ENCODE data around the gene TMEM207.

TMEM207 gene

DNA sequence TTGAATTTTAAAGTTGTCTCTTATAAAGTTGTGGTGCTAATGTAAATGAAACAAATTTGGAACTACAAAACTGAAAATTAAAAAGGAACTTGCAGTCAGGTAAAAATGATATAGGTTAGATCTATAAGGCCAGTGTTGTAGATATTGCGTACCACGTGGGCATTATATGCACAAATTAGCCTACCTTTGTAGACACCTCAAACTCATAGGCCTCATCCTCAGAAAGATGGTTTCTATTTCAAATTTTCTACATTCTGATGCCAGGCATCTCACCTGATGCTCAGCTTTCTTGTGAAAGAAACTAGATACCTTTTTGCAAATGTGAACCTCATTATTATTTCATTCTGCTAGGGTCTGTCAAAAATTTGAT lies 25.6 kb downstream of the TMEM207 start:
- no peak overlapping the region for H3K9ac ChIP-seq (ENCODE audit: low read length)
- no peaks in the 10 kb centered on the region for H3K9me3 ChIP-seq (ENCODE audit: control insufficient read depth, low read depth, low read length)
- H3K27ac ChIP-seq (ENCODE audit: low read length): no peak overlapping the region
- no peaks in the 10 kb centered on the region for H3K27me3 ChIP-seq (ENCODE audit: control insufficient read depth, insufficient read depth, low read length)
- H3K4me3 ChIP-seq (ENCODE audit: low read length): no peak overlapping the region
- H3K4me1 ChIP-seq (ENCODE audit: control insufficient read depth, low read depth, low read length): no peaks in the 10 kb centered on the region
- no peaks in the 10 kb centered on the region for H3K36me3 ChIP-seq (ENCODE audit: control insufficient read depth, low read depth, low read length)

DNA sequence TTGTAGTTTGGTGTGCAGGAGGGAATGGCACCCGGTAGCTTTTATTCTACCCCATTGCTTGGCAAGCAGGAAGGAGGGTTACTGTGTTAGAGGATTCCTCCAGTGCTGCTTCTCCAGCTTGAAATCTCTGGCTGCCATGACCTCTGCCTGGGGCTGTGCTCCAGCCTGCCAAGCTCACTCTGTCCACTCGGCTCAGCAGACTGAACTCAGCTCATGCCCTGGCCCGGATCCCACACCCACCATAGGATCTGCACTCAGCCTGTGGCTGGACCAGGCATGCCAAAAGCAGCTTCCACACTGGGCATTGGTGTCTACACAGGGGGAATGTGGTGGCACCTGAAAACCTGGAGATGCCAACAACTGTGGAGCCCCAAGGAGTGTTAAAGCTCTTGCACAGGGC lies 35.4 kb downstream of the TMEM207 start:
- Histone ChIP-seq H3K4me3 (ENCODE audit: low read length) (no peak overlapping the region), H3K4me1 (ENCODE audit: control insufficient read depth, low read depth, low read length) (no peaks in the 10 kb centered on the region), H3K27me3 (ENCODE audit: control insufficient read depth, insufficient read depth, low read length) (no peaks in the 10 kb centered on the region), H3K9ac (ENCODE audit: low read length) (no peak overlapping the region), H3K27ac (ENCODE audit: low read length) (no peak overlapping the region), H3K36me3 (ENCODE audit: control insufficient read depth, low read depth, low read length) (no peaks in the 10 kb centered on the region), H3K9me3 (ENCODE audit: control insufficient read depth, low read depth, low read length) (peaks cover 5% of the 10 kb centered on the region)

DNA sequence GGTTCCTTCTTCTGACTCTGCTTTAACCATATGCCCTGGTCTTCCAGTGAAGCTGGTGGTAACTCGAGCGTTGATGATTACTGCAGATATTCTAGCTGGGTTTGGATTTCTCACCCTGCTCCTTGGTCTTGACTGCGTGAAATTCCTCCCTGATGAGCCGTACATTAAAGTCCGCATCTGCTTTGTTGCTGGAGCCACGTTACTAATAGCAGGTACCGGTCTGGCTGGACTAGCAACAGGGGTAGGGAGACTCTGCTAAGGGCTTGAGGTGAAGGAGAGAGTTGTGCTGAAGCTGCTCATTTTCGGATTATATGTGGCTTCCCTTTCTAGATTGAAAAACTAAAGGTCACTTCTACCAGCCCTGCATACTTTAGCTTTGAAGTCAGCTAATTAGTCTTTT lies 45.0 kb downstream of the TMEM207 start:
- H3K36me3 ChIP-seq (ENCODE audit: control insufficient read depth, low read depth, low read length): no peaks in the 10 kb centered on the region

DNA sequence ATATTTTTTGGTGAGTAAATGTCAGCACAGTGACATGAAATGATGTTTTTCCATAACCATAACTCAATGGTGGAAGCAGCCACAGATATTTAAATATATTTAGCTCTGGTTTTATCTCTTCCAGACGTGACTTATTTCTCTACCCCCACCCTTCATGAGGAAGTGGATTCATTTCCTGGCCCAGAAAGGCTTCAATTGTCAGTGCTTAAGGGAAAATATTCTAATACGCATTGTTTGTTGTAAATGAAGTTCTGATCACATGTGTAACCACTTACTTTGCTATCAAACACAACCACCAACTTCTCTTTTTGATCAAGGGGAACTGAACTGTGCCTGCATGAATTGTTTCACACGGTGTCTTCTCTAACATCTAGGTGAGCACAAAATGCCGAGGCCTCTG lies 47.7 kb downstream of the TMEM207 start:
- no peaks in the 10 kb centered on the region for H3K27me3 ChIP-seq (ENCODE audit: control insufficient read depth, insufficient read depth, low read length)
- no peaks in the 10 kb centered on the region for H3K4me1 ChIP-seq (ENCODE audit: control insufficient read depth, low read depth, low read length)
- H3K9me3 ChIP-seq (ENCODE audit: control insufficient read depth, low read depth, low read length): no peaks in the 10 kb centered on the region
- H3K36me3 ChIP-seq (ENCODE audit: control insufficient read depth, low read depth, low read length): no peaks in the 10 kb centered on the region
- no peak overlapping the region for H3K27ac ChIP-seq (ENCODE audit: low read length)
- no peak overlapping the region for H3K4me3 ChIP-seq (ENCODE audit: low read length)
- no peak overlapping the region for H3K9ac ChIP-seq (ENCODE audit: low read length)

More for the DNA sequence above, 45.0 kb downstream of the TMEM207 start:
- H3K27ac ChIP-seq (ENCODE audit: low read length): no peak overlapping the region
- H3K27me3 ChIP-seq (ENCODE audit: control insufficient read depth, insufficient read depth, low read length): no peaks in the 10 kb centered on the region
- H3K9ac ChIP-seq (ENCODE audit: low read length): no peak overlapping the region
- no peak overlapping the region for H3K4me3 ChIP-seq (ENCODE audit: low read length)
- H3K9me3 ChIP-seq (ENCODE audit: control insufficient read depth, low read depth, low read length): no peaks in the 10 kb centered on the region
- H3K4me1 ChIP-seq (ENCODE audit: control insufficient read depth, low read depth, low read length): no peaks in the 10 kb centered on the region

DNA sequence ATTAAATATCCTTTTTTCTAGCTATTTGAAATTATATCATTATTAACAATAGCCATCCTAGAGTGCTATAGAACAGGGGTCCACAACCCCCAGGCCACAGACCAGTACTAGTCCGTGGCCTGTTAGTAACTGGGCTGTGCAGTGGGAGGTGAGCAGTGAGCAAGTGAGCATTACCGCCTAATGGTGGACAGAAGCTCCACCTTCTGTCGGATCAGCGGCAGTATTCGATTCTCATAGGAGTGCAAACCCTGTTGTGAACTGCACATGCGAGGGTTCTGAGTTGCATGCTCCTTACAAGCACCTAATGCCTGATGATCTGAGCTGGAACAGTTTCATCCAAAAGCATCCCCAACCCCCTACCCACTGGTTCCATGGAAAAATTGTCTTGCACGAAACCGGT lies 50.0 kb downstream of the TMEM207 start:
- Histone ChIP-seq H3K4me3 (ENCODE audit: low read length) (no peak overlapping the region), H3K9ac (ENCODE audit: low read length) (no peak overlapping the region), H3K9me3 (ENCODE audit: control insufficient read depth, low read depth, low read length) (no peaks in the 10 kb centered on the region), H3K27ac (ENCODE audit: low read length) (no peak overlapping the region), H3K36me3 (ENCODE audit: control insufficient read depth, low read depth, low read length) (no peaks in the 10 kb centered on the region), H3K4me1 (ENCODE audit: control insufficient read depth, low read depth, low read length) (no peaks in the 10 kb centered on the region), H3K27me3 (ENCODE audit: control insufficient read depth, insufficient read depth, low read length) (no peaks in the 10 kb centered on the region)

DNA sequence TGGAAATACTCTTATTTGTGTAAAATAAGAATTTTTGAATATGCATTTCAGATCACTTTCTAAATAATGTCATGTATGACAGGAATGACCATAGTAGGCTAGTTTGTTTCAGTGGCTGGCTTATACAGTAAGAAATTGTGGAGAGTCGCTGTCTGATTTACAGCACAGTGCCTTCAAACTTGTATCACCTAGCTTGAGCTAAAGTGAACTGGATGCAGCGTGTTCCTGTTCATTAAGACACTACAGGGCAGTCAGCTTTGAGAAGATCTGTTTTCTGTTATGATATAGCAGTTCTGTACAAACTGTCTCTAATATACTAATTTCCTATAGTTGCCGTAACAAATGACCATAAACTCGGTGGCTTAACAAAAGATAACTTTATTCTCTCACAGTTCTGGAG lies 51.8 kb downstream of the TMEM207 start:
- Histone ChIP-seq H3K27me3 (ENCODE audit: control insufficient read depth, insufficient read depth, low read length) (no peaks in the 10 kb centered on the region), H3K27ac (ENCODE audit: low read length) (no peak overlapping the region), H3K9me3 (ENCODE audit: control insufficient read depth, low read depth, low read length) (no peaks in the 10 kb centered on the region), H3K4me3 (ENCODE audit: low read length) (no peak overlapping the region), H3K36me3 (ENCODE audit: control insufficient read depth, low read depth, low read length) (no peaks in the 10 kb centered on the region), H3K9ac (ENCODE audit: low read length) (no peak overlapping the region), H3K4me1 (ENCODE audit: control insufficient read depth, low read depth, low read length) (no peaks in the 10 kb centered on the region)

DNA sequence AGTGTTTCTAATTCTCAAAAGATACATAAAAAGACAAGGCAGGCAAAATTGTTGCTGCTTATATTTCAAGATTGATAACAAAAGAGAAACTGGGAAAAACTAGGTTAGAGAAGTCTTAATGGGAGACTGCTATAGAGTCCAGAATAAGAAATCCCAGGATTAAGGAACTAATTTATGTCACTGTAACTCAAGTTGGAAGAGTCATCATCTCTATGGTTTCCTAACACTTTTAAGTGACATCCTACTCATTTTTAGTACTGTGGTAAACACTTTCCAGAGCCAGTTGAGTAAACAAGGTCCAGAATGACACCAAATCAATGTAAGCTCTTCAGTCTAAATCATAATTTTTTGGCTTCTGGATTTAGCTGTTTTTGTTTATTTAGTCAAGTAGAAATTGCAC lies 53.7 kb downstream of the TMEM207 start:
- Histone ChIP-seq H3K4me1 (ENCODE audit: control insufficient read depth, low read depth, low read length) (no peaks in the 10 kb centered on the region), H3K4me3 (ENCODE audit: low read length) (no peak overlapping the region), H3K27ac (ENCODE audit: low read length) (no peak overlapping the region), H3K9me3 (ENCODE audit: control insufficient read depth, low read depth, low read length) (no peaks in the 10 kb centered on the region), H3K27me3 (ENCODE audit: control insufficient read depth, insufficient read depth, low read length) (no peaks in the 10 kb centered on the region), H3K36me3 (ENCODE audit: control insufficient read depth, low read depth, low read length) (no peaks in the 10 kb centered on the region), H3K9ac (ENCODE audit: low read length) (no peak overlapping the region)

DNA sequence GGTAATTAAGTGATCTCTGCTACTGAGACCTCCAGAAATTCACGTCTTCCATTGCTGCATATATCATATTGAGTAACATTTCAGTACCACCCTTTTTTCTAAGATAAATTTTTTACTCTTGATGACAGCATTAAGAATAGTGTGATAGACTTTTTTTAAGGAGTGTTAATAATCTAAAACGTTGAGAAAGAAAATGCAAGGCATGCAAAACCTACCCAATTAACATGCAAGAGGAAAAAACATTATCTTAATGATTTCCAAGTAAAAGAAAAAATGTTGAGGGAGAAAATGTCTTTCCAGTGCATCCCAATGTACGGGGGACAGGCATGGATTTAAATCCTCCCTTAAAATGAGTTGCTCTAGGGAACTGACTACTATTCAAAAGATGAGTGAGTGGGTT lies 61.0 kb downstream of the TMEM207 start:
- H3K4me3 ChIP-seq (ENCODE audit: low read length): no peak overlapping the region
- H3K9me3 ChIP-seq (ENCODE audit: control insufficient read depth, low read depth, low read length): no peaks in the 10 kb centered on the region
- H3K36me3 ChIP-seq (ENCODE audit: control insufficient read depth, low read depth, low read length): no peaks in the 10 kb centered on the region

DNA sequence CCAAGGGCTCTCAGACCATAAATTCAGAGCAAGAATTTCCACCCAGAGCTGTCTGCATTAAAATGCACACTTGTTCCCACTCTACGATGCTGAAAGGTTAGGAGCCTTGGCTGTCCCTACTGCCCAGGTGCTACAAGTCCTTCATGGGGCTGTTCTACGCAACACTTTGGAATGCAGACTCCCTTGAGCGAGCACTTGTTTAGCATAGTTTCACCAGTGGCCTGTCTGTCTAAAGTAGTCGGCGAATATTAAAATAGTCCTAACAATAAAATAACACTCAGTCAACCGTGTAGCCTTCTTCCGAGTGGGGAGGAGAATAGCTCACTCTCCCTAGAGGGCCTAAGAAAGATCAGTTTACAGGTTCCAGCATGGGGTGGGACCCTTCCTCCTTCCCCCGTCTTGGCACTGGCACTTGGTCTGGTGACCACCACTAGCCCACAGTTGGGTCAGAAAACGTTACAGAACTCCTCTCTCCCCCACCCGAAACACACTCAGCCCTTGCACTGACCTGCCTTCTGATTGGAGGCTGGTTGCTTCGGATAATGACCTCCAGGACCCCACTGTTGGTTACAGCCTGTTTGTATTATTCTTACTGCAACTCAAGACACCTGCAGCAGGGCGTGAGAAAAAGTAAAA lies 62.0 kb downstream of the TMEM207 start, which contains the start of gene CLDN16:
Gene CLDN16 (plus strand): TSS at position 586 of the 636 bp plus-strand sequence. CDS start 167 bp downstream, outside the sequence.
- no peaks in the 10 kb centered on the region for H3K9me3 ChIP-seq (ENCODE audit: control insufficient read depth, low read depth, low read length)
- H3K9ac ChIP-seq (ENCODE audit: low read length): no peak within 1 kb of the TSS
- H3K4me1 ChIP-seq (ENCODE audit: control insufficient read depth, low read depth, low read length): no peaks in the 10 kb centered on the region
- no peak within 1 kb of the TSS for H3K4me3 ChIP-seq (ENCODE audit: low read length)
- no peaks in the 10 kb centered on the region for H3K36me3 ChIP-seq (ENCODE audit: control insufficient read depth, low read depth, low read length)
- no peak within 1 kb of the TSS for H3K27ac ChIP-seq (ENCODE audit: low read length)
- H3K27me3 ChIP-seq (ENCODE audit: control insufficient read depth, insufficient read depth, low read length): no peaks in the 10 kb centered on the region

More for the DNA sequence above, 61.0 kb downstream of the TMEM207 start:
- Histone ChIP-seq H3K4me1 (ENCODE audit: control insufficient read depth, low read depth, low read length) (no peaks in the 10 kb centered on the region), H3K27me3 (ENCODE audit: control insufficient read depth, insufficient read depth, low read length) (no peaks in the 10 kb centered on the region), H3K9ac (ENCODE audit: low read length) (no peak overlapping the region), H3K27ac (ENCODE audit: low read length) (no peak overlapping the region)

DNA sequence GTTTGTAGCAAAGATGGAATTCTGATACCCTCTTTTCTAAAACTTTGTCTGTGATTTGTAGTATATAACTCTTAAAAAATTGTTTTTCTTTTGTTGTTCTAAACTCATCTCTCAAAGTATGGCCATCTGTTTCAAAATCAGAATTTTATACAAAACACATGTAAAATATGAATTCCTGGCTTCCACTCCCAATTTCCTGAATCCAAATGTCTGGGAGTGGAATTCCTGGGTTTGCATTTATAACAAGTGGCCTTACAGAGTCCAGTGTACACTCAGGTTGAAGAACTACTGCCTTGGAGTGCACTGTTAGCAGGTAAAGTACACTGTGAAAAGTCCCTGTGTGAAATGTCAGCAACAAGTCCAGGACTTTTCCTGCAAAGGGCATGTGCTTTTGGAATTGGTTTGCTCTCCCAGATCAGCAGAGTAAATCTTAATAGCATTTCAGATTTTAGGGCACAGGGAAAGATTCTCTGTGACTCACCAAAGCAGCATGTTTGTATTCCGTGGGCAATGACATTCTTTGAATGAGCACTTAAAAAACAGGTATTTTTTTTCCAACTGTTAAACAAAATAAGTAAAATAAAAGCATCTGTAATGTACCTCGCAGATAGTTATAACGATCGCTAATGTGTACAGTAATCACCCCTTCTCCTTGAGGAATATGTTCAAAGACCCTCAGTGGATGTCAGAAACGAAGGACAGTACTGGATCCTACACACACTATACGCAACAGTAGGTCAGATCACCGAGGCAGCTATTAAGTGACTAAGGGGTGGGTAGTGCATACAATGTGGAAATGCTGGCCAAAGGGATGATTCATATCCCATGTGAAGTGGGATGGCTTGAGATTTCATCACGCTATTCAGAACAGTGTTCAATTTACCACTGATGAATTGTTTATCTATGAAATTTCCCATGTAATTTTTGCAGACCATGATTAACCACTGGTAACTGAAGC lies 63.7 kb downstream of the TMEM207 start:
- Histone ChIP-seq H3K9me3 (ENCODE audit: control insufficient read depth, low read depth, low read length) (no peaks in the 10 kb centered on the region), H3K27me3 (ENCODE audit: control insufficient read depth, insufficient read depth, low read length) (no peaks in the 10 kb centered on the region), H3K4me1 (ENCODE audit: control insufficient read depth, low read depth, low read length) (no peaks in the 10 kb centered on the region), H3K27ac (ENCODE audit: low read length) (no peak overlapping the region), H3K36me3 (ENCODE audit: control insufficient read depth, low read depth, low read length) (no peaks in the 10 kb centered on the region), H3K9ac (ENCODE audit: low read length) (no peak overlapping the region), H3K4me3 (ENCODE audit: low read length) (no peak overlapping the region)

DNA sequence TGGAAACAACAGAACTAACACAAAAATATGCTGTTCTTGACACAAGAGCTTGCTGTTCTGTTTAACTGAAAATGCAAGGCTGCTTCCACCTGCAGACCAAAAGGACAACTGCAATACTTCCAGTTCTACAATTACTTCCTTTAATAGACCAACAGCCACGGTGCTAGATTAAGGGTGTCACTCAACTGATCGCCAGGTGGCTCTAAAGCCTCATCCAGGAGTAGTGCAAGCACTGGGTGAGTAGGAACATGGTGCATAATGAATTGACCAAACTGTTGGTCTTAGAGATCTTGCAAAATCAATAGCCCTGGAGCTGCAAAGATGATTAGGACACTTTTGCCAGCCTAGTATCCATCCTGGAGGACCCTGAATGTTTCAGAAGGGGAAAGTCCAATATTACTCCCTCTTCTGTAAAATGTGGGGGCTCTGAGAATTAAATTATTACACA lies 65.4 kb downstream of the TMEM207 start:
- Histone ChIP-seq H3K36me3 (ENCODE audit: control insufficient read depth, low read depth, low read length) (no peaks in the 10 kb centered on the region), H3K4me3 (ENCODE audit: low read length) (no peak overlapping the region), H3K4me1 (ENCODE audit: control insufficient read depth, low read depth, low read length) (no peaks in the 10 kb centered on the region), H3K9me3 (ENCODE audit: control insufficient read depth, low read depth, low read length) (no peaks in the 10 kb centered on the region), H3K9ac (ENCODE audit: low read length) (no peak overlapping the region), H3K27ac (ENCODE audit: low read length) (no peak overlapping the region), H3K27me3 (ENCODE audit: control insufficient read depth, insufficient read depth, low read length) (no peaks in the 10 kb centered on the region)

All from iPS-18a (cell line).